GM12878 (cell line): ENCODE measurements around the gene PHACTR1. TPM values are rescaled to one million over a fixed set of nuclear protein-coding genes. Genes with fewer than 3 reads are reported as not detected.

ENCODE experiments used
- ATAC-seq: fragments of 200-7000 bp; cut with Tn5 transposase; 3 replicates; pipeline ENCODE4 v1.9.1; 2020; ENCODE audit warnings: mild to moderate bottlenecking, moderate library complexity
- BruUV-seq: library from RNA; stranded (reverse); fragments of 400-500 nt; replicated peaks from 2 replicates; lab custom pipeline; 2021; lab: Mats Ljungman, UMichigan
- CTCF ChIA-PET: fragments of 300-600 bp; sonication (Branson Sonifier 250); formaldehyde crosslinking; extraction: SDS; loops from one replicate; lab custom pipeline; 2021; ENCODE audit warnings: inconsistent platforms; lab: Yijun Ruan, JAX
- POLR2A ChIA-PET: fragments of 350-600 bp; formaldehyde crosslinking; extraction: SDS; loops from one replicate; lab custom pipeline; 2021; ENCODE audit warnings: inconsistent platforms; lab: Charles Lee
- RAD21 ChIA-PET: fragments of 300-600 bp; sonication (Branson Sonifier 250); formaldehyde crosslinking; loops from one replicate; lab custom pipeline; 2023; ENCODE audit warnings: antibody characterized with exemption; ENCODE audit not compliant: unreplicated experiment; lab: Charles Lee
- SMC1A ChIA-PET: fragments of 300-600 bp; sonication (Branson Sonifier 250); formaldehyde crosslinking; loops from one replicate; lab custom pipeline; 2023; ENCODE audit not compliant: unreplicated experiment, uncharacterized antibody; lab: Charles Lee
- DNase-seq: peaks from one replicate; pipeline ENCODE4 v3.0.0-alpha.2; 2011; ENCODE audit warnings: low read depth, low spot score
- FAIRE-seq: peaks from 3 replicates; lab custom pipeline; 2011; peaks lifted over from hg19 to GRCh38; lab: Jason Lieb, UNC
- H2AFZ ChIP-seq: 2 replicates; pipeline ENCODE4 v1.6.0; 2011; ENCODE audit warnings: low read depth, low read length, control low read depth; ENCODE audit not compliant: control insufficient read depth
- H3K27ac ChIP-seq: 2 replicates; pipeline ENCODE4 v1.5.1; 2011; ENCODE audit warnings: control low read depth; ENCODE audit not compliant: control insufficient read depth, insufficient read depth
- H3K27me3 ChIP-seq, 2 experiments: replicated peaks in 1 of 2; 2 replicates each; pipeline versions ENCODE4 v1.6.0 to v1.6.1; 2011; ENCODE audit warnings: low read length in 1 of 2; ENCODE audit not compliant: control insufficient read depth in 2 of 2, insufficient read depth in 2 of 2
- H3K36me3 ChIP-seq, 2 experiments: 2 replicates each; pipeline ENCODE4 v1.5.1; 2011; ENCODE audit warnings: low read length in 1 of 2; ENCODE audit not compliant: control insufficient read depth in 2 of 2, insufficient read depth in 2 of 2
- H3K4me1 ChIP-seq: 2 replicates; pipeline ENCODE4 v1.6.1; 2011; ENCODE audit warnings: mild to moderate bottlenecking, low read length, moderate library complexity, mixed read lengths; ENCODE audit not compliant: control insufficient read depth, insufficient read depth
- H3K4me2 ChIP-seq: 2 replicates; pipeline ENCODE4 v1.6.0; 2011; ENCODE audit warnings: control low read depth; ENCODE audit not compliant: control insufficient read depth, insufficient read depth
- H3K4me3 ChIP-seq: fragments of 200-600 bp; sonication (generic); 2 replicates; pipeline ENCODE4 v1.5.1; 2016
- H3K79me2 ChIP-seq: 2 replicates; pipeline ENCODE4 v1.6.0; 2011; ENCODE audit warnings: low read length; ENCODE audit not compliant: control insufficient read depth, insufficient read depth
- H3K9ac ChIP-seq: 2 replicates; pipeline ENCODE4 v1.8.0; 2011; ENCODE audit warnings: low read length, control low read depth, mixed read lengths; ENCODE audit not compliant: control insufficient read depth, insufficient read depth
- H3K9me3 ChIP-seq: replicated peaks from 3 replicates; pipeline ENCODE4 v1.5.1; 2011; ENCODE audit warnings: mild to moderate bottlenecking, low read length; ENCODE audit not compliant: control insufficient read depth, insufficient read depth
- H4K20me1 ChIP-seq: 2 replicates; pipeline ENCODE4 v1.6.0; 2011; ENCODE audit not compliant: control insufficient read depth, insufficient read depth
- ASH2L ChIP-seq: fragments of 300-600, 200-600 bp; sonication (generic); IDR thresholded peaks from 2 replicates; pipeline ENCODE4 v1.6.1; 2017; ENCODE audit warnings: low read depth, mild to moderate bottlenecking, borderline replicate concordance
- BMI1 ChIP-seq: fragments of 450-650 bp; IDR thresholded peaks from 2 replicates; pipeline ENCODE4 v1.6.1; 2016; ENCODE audit warnings: mild to moderate bottlenecking, moderate library complexity, borderline replicate concordance
- CEBPB ChIP-seq, 2 experiments: fragments of 150-350 bp in 1 of 2; IDR thresholded peaks; 2 replicates each; pipeline ENCODE4 v1.6.1; 2012 to 2014; ENCODE audit warnings: low read depth in 2 of 2, low read length in 2 of 2, borderline replicate concordance in 1 of 2, inconsistent platforms in 1 of 2
- CREM ChIP-seq: IDR thresholded peaks from 2 replicates; pipeline ENCODE4 v1.6.1; 2014; ENCODE audit warnings: antibody characterized with exemption, low read depth
- ESRRA ChIP-seq: IDR thresholded peaks from 2 replicates; pipeline ENCODE4 v1.6.1; 2012; ENCODE audit warnings: mild to moderate bottlenecking, low read length, improper control_type of control experiment
- HDAC6 ChIP-seq: fragments of 200-600 bp; sonication (generic); IDR thresholded peaks from one replicate; pipeline ENCODE4 v1.8.0; 2017; ENCODE audit warnings: antibody characterized with exemption; ENCODE audit not compliant: unreplicated experiment
- NR2C1 ChIP-seq: fragments of 450-650 bp; IDR thresholded peaks from 2 replicates; pipeline ENCODE4 v1.6.1; 2017; ENCODE audit warnings: antibody characterized with exemption, mild to moderate bottlenecking, moderate library complexity
- SIN3A ChIP-seq: IDR thresholded peaks from 2 replicates; pipeline ENCODE4 v1.6.1; 2012; ENCODE audit warnings: low read depth, low read length, improper control_type of control experiment
- SRF ChIP-seq, 2 experiments: IDR thresholded peaks; 2 replicates each; pipeline ENCODE4 v1.6.1; 2011; ENCODE audit warnings: low read depth in 2 of 2, low read length in 2 of 2, mild to moderate bottlenecking in 1 of 2, moderate library complexity in 1 of 2
- STAT3 ChIP-seq: IDR thresholded peaks from 2 replicates; pipeline ENCODE4 v1.6.1; 2011; ENCODE audit warnings: low read depth, low read length, improper control_type of control experiment
- TCF12 ChIP-seq: IDR thresholded peaks from 2 replicates; pipeline ENCODE4 v1.6.1; 2011; ENCODE audit warnings: low read depth, mild to moderate bottlenecking, low read length
- YBX1 ChIP-seq: fragments of 450-650 bp; IDR thresholded peaks from 2 replicates; pipeline ENCODE4 v1.6.1; 2016; ENCODE audit warnings: antibody characterized with exemption
- ZNF24 ChIP-seq: fragments of 450-650 bp; IDR thresholded peaks from 2 replicates; pipeline ENCODE4 v1.6.1; 2017; ENCODE audit warnings: antibody characterized with exemption, mild to moderate bottlenecking
- WGBS: methylation state at CpG from one replicate; pipeline ENCODE4 v1.1.6; 2016; ENCODE audit warnings: low lambda C conversion rate; ENCODE audit not compliant: insufficient replicate concordance, insufficient coverage; ENCODE audit errors: missing lambda C conversion rate; 5-methylcytosine and 5-hydroxymethylcytosine counted together
- in situ Hi-C: fragments of 300-500 bp; cut with MboI; formaldehyde crosslinking; loops from 9 replicates; pipeline ENCODE4 v1.14.3; 2018; ENCODE audit warnings: mixed read lengths
- intact Hi-C: fragments of 100-400 bp; cut with micrococcal nuclease; formaldehyde crosslinking; loops from one replicate; pipeline ENCODE4 v1.14.2; 2022; ENCODE audit not compliant: unreplicated experiment
- polyA plus RNA-seq, 11 experiments: library from polyadenylated mRNA; depleted of rRNA in 4 of 11; unstranded in 6 of 11; stranded (reverse) in 5 of 11; fragments of >200 nt; fragmentation: Nextera tagmentation in 4 of 11; fragmentation: Illumina TruSeq in 1 of 11; extraction: Ambion mirVana in 4 of 11; extraction: Trizol in 1 of 11; gene quantifications; 1 replicate in 1 of 11; 2 replicates in 10 of 11; pipeline versions ENCODE4 v1.2.1 to v1.2.3, GENCODE V29; 2011 to 2016; ENCODE audit warnings: inconsistent platforms in 2 of 11, missing spikeins in 2 of 11, low read depth in 1 of 11
- total RNA-seq, 4 experiments: library from RNA; depleted of rRNA in 3 of 4; stranded (reverse); fragments of >200 nt in 3 of 4; fragmentation: Illumina TruSeq in 1 of 4; extraction: Trizol in 1 of 4; gene quantifications; 2 replicates each; pipeline versions ENCODE4 v1.2.1 to v1.2.3, GENCODE V29; 2013 to 2021
- TF ChIP-seq, protein P1 (sequence below): fragments of 450-650 bp; formaldehyde crosslinking; IDR thresholded peaks from 2 replicates; pipeline ENCODE4 v1.5.0; 2022; ENCODE audit warnings: mild to moderate bottlenecking, missing genetic modification characterization
- TF ChIP-seq, protein P2 (sequence below), 3 experiments: IDR thresholded peaks in 2 of 3; conservative IDR thresholded peaks in 1 of 3; 2 replicates each; pipeline ENCODE4 v1.5.1; 2011; ENCODE audit warnings: low read depth in 3 of 3, low read length in 3 of 3, mild to moderate bottlenecking in 3 of 3, control low read depth in 2 of 3, moderate library complexity in 2 of 3, inconsistent platforms in 1 of 3, mixed read lengths in 1 of 3; ENCODE audit not compliant: control insufficient read depth in 2 of 3, insufficient read depth in 1 of 3; ENCODE audit errors: extremely low read depth in 1 of 3
- TF ChIP-seq, protein P3 (sequence below): IDR thresholded peaks from 2 replicates; pipeline ENCODE4 v1.6.1; 2011; ENCODE audit warnings: low read depth, low read length, improper control_type of control experiment, borderline replicate concordance

The PHACTR1 gene
- total and polyA plus RNA-seq, 10 of the 15 experiments (the other 5 are each of a cell fraction or from before 2014, with no cell fraction given), result 34.2 to 94.6 (median 62.3) TPM

DNA sequence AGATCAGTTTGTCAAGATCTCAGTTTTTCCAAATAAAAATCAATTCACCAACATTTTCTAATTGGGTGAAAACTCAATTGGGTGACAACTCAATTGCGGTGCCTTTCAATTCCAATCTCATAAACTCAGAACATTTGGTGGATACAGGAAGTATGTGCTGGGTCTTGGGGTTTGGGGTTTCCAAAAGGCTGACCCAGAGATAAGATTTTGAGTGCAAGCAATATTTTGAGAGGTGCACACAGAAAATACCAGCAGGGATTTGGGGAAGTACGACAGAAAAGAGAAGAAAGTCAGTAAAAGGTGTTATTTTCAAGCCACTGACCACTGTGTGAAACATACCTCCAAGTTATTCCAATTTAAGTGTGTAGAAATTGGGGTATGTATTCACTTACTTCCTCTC lies 258.0 kb downstream of the PHACTR1 start:
- POLR2A ChIA-PET, result no interaction called here
- TF ChIP-seq STAT3, result no peak
- TF ChIP-seq CEBPB (IDR thresholded peaks at IDR 0.05; ENCODE audit: borderline replicate concordance in 1 of 2, low read depth in 2 of 2, low read length in 2 of 2), result no peak
- no peak for TF ChIP-seq ZNF24
- TF ChIP-seq BMI1, result no peak
- no peak for TF ChIP-seq SRF (IDR thresholded peaks at IDR 0.05; ENCODE audit: low read depth in 2 of 2, low read length in 2 of 2)
- TF ChIP-seq TCF12, result no peak
- TF ChIP-seq, protein P1, sequence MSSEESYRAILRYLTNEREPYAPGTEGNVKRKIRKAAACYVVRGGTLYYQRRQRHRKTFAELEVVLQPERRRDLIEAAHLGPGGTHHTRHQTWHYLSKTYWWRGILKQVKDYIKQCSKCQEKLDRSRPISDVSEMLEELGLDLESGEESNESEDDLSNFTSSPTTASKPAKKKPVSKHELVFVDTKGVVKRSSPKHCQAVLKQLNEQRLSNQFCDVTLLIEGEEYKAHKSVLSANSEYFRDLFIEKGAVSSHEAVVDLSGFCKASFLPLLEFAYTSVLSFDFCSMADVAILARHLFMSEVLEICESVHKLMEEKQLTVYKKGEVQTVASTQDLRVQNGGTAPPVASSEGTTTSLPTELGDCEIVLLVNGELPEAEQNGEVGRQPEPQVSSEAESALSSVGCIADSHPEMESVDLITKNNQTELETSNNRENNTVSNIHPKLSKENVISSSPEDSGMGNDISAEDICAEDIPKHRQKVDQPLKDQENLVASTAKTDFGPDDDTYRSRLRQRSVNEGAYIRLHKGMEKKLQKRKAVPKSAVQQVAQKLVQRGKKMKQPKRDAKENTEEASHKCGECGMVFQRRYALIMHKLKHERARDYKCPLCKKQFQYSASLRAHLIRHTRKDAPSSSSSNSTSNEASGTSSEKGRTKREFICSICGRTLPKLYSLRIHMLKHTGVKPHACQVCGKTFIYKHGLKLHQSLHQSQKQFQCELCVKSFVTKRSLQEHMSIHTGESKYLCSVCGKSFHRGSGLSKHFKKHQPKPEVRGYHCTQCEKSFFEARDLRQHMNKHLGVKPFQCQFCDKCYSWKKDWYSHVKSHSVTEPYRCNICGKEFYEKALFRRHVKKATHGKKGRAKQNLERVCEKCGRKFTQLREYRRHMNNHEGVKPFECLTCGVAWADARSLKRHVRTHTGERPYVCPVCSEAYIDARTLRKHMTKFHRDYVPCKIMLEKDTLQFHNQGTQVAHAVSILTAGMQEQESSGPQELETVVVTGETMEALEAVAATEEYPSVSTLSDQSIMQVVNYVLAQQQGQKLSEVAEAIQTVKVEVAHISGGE (CRISPR knock-in tag), result no peak
- TF ChIP-seq, protein P2, sequence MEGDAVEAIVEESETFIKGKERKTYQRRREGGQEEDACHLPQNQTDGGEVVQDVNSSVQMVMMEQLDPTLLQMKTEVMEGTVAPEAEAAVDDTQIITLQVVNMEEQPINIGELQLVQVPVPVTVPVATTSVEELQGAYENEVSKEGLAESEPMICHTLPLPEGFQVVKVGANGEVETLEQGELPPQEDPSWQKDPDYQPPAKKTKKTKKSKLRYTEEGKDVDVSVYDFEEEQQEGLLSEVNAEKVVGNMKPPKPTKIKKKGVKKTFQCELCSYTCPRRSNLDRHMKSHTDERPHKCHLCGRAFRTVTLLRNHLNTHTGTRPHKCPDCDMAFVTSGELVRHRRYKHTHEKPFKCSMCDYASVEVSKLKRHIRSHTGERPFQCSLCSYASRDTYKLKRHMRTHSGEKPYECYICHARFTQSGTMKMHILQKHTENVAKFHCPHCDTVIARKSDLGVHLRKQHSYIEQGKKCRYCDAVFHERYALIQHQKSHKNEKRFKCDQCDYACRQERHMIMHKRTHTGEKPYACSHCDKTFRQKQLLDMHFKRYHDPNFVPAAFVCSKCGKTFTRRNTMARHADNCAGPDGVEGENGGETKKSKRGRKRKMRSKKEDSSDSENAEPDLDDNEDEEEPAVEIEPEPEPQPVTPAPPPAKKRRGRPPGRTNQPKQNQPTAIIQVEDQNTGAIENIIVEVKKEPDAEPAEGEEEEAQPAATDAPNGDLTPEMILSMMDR (IDR thresholded peaks at IDR 0.05 in 2 of 3, conservative IDR thresholded peaks at IDR 0.05 in 1 of 3; ENCODE audit: control insufficient read depth in 2 of 3, extremely low read depth in 1 of 3, insufficient read depth in 1 of 3, low read depth in 3 of 3, low read length in 3 of 3), result no peak
- no peak for TF ChIP-seq CREM
- TF ChIP-seq SIN3A, result no peak
- TF ChIP-seq ESRRA, result no peak
- TF ChIP-seq NR2C1, result no peak
- TF ChIP-seq ASH2L, result no peak
- TF ChIP-seq HDAC6, result no peak
- TF ChIP-seq YBX1, result no peak
- TF ChIP-seq, protein P3, sequence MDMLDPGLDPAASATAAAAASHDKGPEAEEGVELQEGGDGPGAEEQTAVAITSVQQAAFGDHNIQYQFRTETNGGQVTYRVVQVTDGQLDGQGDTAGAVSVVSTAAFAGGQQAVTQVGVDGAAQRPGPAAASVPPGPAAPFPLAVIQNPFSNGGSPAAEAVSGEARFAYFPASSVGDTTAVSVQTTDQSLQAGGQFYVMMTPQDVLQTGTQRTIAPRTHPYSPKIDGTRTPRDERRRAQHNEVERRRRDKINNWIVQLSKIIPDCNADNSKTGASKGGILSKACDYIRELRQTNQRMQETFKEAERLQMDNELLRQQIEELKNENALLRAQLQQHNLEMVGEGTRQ, result no peak
- RAD21 ChIA-PET, result no interaction called here
- FAIRE-seq (no peak), DNase-seq (no peak), ATAC-seq (no peak)
- no peak overlapping the region for H2AFZ ChIP-seq
- SMC1A ChIA-PET, result no interaction called here
- H3K27me3 ChIP-seq, result no peaks in the 10 kb centered on the region
- WGBS, result 14% methylated on average over 2 of the region's 2 CpGs
- no TSS peak for BruUV-seq
- intact Hi-C loops, result no loop called here
- H3K27ac ChIP-seq, result no peak overlapping the region
- no peaks in the 10 kb centered on the region for H3K79me2 ChIP-seq
- CTCF ChIA-PET, result no interaction called here
- H3K9ac ChIP-seq, result no peak overlapping the region
- H3K4me3 ChIP-seq, result no peak overlapping the region
- in situ Hi-C loops, result no loop called here
- H3K4me1 ChIP-seq, result no peaks in the 10 kb centered on the region
- no peaks in the 10 kb centered on the region for H3K36me3 ChIP-seq
- H3K4me2 ChIP-seq, result no peak overlapping the region
- no peaks in the 10 kb centered on the region for H3K9me3 ChIP-seq
- H4K20me1 ChIP-seq, result no peaks in the 10 kb centered on the region
